ENCODE data around the gene IER2. TPM values are rescaled to one million over a fixed set of nuclear protein-coding genes. Genes with fewer than 3 reads are reported as not detected.
"Not testable (repeated sequence)": the region's sequence is repeated elsewhere in the genome, so short reads cannot be mapped to it uniquely, and the experiment has no call there.

The IER2 gene
- polyA plus RNA-seq, 1 donor = 250 TPM

DNA sequence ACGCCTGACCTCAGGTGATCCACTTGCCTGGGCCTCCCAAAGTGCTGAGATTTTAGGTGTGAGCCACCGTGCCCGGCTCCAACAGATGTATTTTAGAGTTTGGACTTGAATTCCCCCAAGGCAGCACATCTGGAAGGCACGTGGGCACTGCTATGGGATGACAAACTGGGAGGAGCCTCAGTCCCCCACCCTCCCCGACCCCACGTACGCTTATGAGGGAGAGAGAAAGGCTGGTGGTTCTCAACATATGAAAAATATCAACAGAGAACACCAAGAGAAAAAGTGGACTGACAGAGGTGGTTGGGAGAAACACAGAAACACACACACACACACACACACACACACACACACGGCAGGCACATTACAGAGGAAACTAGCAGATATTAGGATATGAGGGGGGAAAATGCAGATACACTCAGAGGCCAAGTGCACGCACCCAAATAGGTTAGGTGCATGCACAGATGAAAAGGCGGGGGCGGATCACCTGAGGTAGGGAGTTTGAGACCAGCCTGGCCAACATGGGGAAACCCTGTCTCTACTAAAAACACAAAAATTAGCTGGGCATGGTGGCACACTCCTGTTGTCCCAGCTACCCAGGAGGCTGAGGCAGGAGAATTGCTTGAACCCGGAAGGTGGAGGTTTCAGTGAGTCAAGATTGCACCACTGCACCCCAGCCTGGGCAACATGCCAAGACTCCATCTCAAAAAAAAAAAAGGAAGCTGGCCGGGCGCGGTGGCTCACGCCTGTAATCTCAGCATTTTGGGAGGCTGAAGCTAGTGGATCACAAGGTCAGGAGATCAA is 3.2 kb upstream of the IER2 start:
- H3K36me3 ChIP-seq (ENCODE audit: control insufficient read depth, insufficient read depth, low read length) = peaks cover 15% of the 10 kb centered on the region
- H3K9me3 ChIP-seq (ENCODE audit: control insufficient read depth, low read depth, low read length) = no peaks in the 10 kb centered on the region
- WGBS (ENCODE audit: insufficient coverage, low lambda C conversion rate) = 95% methylated on average over 4 of the region's 16 CpGs
- H3K27ac ChIP-seq (ENCODE audit: low read length) = no peak overlapping the region
- peaks cover 10% of the 10 kb centered on the region for H3K4me1 ChIP-seq (ENCODE audit: control insufficient read depth, insufficient read depth, low read length)
- H3K4me3 ChIP-seq (ENCODE audit: low read length) = no peak overlapping the region
- no peaks in the 10 kb centered on the region for H3K27me3 ChIP-seq (ENCODE audit: control insufficient read depth, insufficient read depth, low read length)
- no peak for DNase-seq

DNA sequence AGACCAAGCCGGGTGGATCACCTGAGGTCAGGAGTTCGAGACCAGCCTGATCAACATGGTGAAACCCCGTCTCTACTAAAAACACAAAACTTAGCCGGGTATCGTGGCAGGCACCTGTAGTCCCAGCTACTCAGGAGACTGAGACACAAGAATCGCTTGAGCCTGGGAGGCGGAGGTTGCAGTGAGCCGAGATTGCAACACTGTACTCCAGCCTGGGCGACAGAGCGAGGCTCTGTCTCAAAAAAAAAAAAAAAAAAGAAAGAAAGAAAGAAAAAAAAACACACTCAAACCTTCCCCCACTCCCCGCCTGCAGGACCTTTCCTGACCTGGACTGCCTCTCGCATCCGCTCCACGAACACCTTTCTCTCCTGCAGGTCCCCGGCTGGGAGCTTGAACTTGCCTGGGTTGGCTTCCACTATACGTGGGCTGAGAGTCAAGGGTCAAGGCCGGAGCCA is 1.0 kb upstream of the IER2 start:
- H3K27me3 ChIP-seq (ENCODE audit: control insufficient read depth, insufficient read depth, low read length) = not testable (repeated sequence)
- no CpG with 5 or more reads among the region's 17 CpGs for WGBS (ENCODE audit: insufficient coverage, low lambda C conversion rate)
- H3K27ac ChIP-seq (ENCODE audit: low read length) = peak overlapping the region; percentile 99

DNA sequence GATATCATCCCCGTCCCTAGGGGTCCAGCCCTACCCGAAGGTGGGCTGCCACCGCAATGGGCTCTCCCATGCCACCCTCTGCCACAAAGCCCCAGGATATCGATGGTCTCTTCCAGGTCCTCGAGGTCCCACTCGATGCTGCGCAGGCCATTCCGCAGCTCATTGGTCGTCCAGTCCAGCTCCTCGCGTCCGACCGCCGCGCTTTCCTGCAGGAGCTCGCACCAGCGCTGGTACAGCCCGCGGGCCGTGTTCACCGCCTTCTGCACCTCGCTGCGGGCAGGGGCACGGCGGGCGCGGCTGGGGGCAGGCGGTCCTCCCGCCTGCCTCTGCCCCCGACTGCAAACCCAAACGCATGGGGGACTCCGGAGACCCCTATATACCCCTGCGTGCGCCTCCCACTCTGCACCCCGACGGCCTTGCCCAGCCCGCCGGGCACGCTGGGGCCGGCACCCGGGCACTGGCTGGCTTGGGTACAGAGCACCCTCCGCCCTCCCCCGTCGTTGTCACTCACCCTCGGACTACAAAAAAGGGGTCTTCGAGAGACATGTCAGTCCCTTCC is 504 bp upstream of the IER2 start:
- Histone ChIP-seq H3K4me3 (ENCODE audit: low read length) (peak overlapping the region; percentile 99), H3K36me3 (ENCODE audit: control insufficient read depth, insufficient read depth, low read length) (peaks cover 7% of the 10 kb centered on the region), H3K27me3 (ENCODE audit: control insufficient read depth, insufficient read depth, low read length) (no peaks in the 10 kb centered on the region), H3K27ac (ENCODE audit: low read length) (peak overlapping the region; percentile 99), H3K9me3 (ENCODE audit: control insufficient read depth, low read depth, low read length) (no peaks in the 10 kb centered on the region), H3K4me1 (ENCODE audit: control insufficient read depth, insufficient read depth, low read length) (peaks cover 10% of the 10 kb centered on the region)
- no CpG with 5 or more reads among the region's 46 CpGs for WGBS (ENCODE audit: insufficient coverage, low lambda C conversion rate)
- DNase-seq = no peak

More for the DNA sequence above, 1.0 kb upstream of the IER2 start:
- Histone ChIP-seq H3K4me3 (ENCODE audit: low read length) (peak overlapping the region; percentile 99), H3K4me1 (ENCODE audit: control insufficient read depth, insufficient read depth, low read length) (peaks cover 10% of the 10 kb centered on the region)
- not testable (repeated sequence) for H3K9me3 ChIP-seq (ENCODE audit: control insufficient read depth, low read depth, low read length); H3K36me3 ChIP-seq (ENCODE audit: control insufficient read depth, insufficient read depth, low read length); DNase-seq

DNA sequence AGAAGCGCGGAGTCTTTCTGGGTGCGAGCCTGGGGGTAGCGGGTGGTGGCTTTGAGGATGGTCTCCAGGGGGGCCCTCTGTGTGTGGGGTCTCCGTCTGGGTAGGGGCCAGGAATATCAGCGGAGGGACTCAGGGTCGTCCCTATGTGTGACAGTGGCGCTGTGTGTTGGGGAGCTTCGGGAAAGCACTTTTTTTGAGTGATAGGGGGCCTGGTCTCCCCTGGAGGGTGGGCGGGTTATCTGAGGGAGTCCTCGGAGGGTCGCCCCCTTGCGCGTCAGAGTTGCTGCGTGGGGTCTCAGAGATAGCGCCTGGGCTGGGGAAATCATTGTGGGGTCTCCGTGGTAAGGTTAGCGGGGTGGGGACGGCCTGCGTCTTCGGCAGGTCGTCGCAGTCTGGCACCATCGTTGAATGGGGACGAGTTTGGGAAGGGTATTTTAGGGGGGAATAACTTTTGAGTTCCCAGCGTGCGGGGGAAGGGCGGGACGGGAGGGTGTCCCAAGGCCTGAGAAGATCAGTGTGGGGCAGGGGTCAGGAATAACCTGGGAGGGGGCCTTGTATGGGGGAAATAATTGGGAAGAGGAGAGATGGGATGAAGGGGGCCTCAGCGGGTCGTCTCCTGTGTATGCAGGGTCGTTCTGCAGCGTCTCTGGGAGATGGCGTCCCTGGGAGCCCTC is 857 bp downstream of the IER2 start:
- DNase-seq = no peak
- Histone ChIP-seq H3K27ac (ENCODE audit: low read length) (peak overlapping the region; percentile 99), H3K9me3 (ENCODE audit: control insufficient read depth, low read depth, low read length) (no peaks in the 10 kb centered on the region), H3K36me3 (ENCODE audit: control insufficient read depth, insufficient read depth, low read length) (peaks cover 2% of the 10 kb centered on the region), H3K27me3 (ENCODE audit: control insufficient read depth, insufficient read depth, low read length) (no peaks in the 10 kb centered on the region), H3K4me1 (ENCODE audit: control insufficient read depth, insufficient read depth, low read length) (peaks cover 19% of the 10 kb centered on the region), H3K4me3 (ENCODE audit: low read length) (peak overlapping the region; percentile 99)
- no CpG with 5 or more reads among the region's 34 CpGs for WGBS (ENCODE audit: insufficient coverage, low lambda C conversion rate)

DNA sequence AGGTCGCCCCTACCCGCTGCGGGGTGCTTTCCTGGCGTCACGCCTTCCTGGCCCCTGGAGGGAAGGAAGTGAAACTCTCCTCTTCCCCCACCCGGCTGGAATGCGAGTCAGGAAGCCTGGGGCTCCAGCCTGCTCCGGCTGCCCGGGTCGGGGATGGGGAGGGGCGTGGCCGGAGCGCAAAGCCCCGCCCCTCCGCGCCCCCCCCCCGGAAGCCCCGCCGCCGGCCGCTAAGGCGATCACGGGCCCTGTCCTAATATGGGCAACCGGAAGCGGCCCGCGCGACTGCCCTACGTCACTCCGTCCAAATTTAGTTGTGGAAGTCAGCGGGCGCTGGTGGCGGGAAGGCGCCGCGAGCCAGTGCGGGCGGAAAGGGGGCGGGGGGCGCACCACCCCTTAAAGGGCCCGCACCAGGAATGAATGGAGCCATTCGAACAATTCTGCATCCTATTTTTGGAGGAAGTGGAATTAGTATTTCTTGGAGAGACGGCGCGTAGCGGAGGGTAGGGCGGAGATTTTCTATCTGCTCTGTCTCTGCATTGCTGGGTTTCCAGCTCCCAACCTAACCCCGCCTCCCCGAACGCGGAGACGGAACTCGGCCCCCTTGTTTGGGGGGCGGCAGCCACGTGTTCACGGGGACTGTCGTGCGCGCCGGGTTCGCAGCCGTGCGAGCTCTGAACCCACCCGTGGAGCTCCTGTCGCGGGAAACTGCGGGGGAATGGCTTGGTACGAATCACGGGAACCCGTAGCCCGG is 1.6 kb downstream of the IER2 start:
- H3K36me3 ChIP-seq (ENCODE audit: control insufficient read depth, insufficient read depth, low read length) = peaks cover 2% of the 10 kb centered on the region
- H3K4me3 ChIP-seq (ENCODE audit: low read length) = peak overlapping the region; percentile 99
- no peaks in the 10 kb centered on the region for H3K9me3 ChIP-seq (ENCODE audit: control insufficient read depth, low read depth, low read length)
- peak; percentile 97 to 98 for DNase-seq
- H3K27ac ChIP-seq (ENCODE audit: low read length) = peak overlapping the region; percentile 100
- H3K4me1 ChIP-seq (ENCODE audit: control insufficient read depth, insufficient read depth, low read length) = peaks cover 23% of the 10 kb centered on the region
- no CpG with 5 or more reads among the region's 71 CpGs for WGBS (ENCODE audit: insufficient coverage, low lambda C conversion rate)
- H3K27me3 ChIP-seq (ENCODE audit: control insufficient read depth, insufficient read depth, low read length) = no peaks in the 10 kb centered on the region

DNA sequence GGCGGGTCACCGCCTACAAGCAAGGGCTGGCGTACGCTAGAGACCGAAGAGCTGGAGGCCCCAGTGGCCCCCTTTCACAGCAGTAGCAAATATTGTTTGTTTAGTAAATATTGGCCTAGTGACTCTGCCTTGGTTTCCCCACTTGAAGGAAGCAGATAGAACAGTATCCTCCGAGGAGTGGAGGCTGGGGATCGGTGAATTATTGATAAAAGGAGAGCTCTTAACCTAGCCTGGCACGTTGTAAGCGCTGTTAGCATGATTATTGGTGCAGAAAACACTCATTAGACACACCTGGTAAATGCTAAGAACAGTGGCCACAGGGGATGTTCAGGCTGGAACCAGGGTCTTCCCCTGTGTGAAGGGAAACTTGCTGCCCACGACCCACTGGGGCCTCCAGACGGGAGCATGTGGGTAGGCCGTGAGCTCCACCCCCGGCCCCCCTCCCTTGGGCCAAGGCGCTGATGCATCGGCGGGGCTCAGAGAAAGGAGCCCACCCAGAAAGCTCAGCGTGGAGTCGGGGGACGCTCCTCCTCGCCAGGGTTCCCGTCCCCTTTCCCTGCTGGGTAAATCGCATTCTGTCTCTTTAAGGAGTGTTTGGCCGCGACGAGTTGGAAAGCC is 2.3 kb downstream of the IER2 start:
- no CpG with 5 or more reads among the region's 25 CpGs for WGBS (ENCODE audit: insufficient coverage, low lambda C conversion rate)
- no peak for DNase-seq

DNA sequence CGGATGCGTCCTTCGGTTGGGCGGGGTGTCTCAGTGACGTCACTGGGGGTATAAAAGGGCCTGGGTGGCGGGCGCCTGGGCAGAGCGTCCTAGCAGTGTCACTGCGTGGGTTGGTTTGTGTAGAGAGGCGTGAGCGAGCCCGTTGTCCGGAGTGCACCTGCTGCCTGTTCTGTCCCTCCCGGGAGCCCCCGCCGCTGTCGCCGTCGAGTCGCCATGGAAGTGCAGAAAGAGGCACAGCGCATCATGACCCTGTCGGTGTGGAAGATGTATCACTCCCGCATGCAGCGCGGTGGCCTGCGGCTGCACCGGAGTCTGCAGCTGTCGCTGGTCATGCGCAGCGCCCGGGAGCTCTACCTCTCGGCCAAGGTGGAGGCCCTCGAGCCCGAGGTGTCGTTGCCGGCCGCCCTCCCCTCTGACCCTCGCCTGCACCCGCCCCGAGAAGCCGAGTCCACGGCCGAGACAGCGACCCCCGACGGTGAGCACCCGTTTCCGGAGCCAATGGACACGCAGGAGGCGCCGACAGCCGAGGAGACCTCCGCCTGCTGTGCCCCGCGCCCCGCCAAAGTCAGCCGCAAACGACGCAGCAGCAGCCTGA is 2.9 kb downstream of the IER2 start:
- H3K27me3 ChIP-seq (ENCODE audit: control insufficient read depth, insufficient read depth, low read length) = no peaks in the 10 kb centered on the region
- H3K36me3 ChIP-seq (ENCODE audit: control insufficient read depth, insufficient read depth, low read length) = peaks cover 2% of the 10 kb centered on the region
- no CpG with 5 or more reads among the region's 59 CpGs for WGBS (ENCODE audit: insufficient coverage, low lambda C conversion rate)
- DNase-seq = peak; percentile 97 to 98
- no peaks in the 10 kb centered on the region for H3K9me3 ChIP-seq (ENCODE audit: control insufficient read depth, low read depth, low read length)
- peak overlapping the region; percentile 100 for H3K27ac ChIP-seq (ENCODE audit: low read length)
- H3K4me1 ChIP-seq (ENCODE audit: control insufficient read depth, insufficient read depth, low read length) = peaks cover 24% of the 10 kb centered on the region
- peak overlapping the region; percentile 96 for H3K4me3 ChIP-seq (ENCODE audit: low read length)

More for the DNA sequence above, 2.3 kb downstream of the IER2 start:
- H3K9me3 ChIP-seq (ENCODE audit: control insufficient read depth, low read depth, low read length) = no peaks in the 10 kb centered on the region
- no peaks in the 10 kb centered on the region for H3K27me3 ChIP-seq (ENCODE audit: control insufficient read depth, insufficient read depth, low read length)
- peaks cover 2% of the 10 kb centered on the region for H3K36me3 ChIP-seq (ENCODE audit: control insufficient read depth, insufficient read depth, low read length)
- H3K4me1 ChIP-seq (ENCODE audit: control insufficient read depth, insufficient read depth, low read length) = peaks cover 24% of the 10 kb centered on the region
- H3K4me3 ChIP-seq (ENCODE audit: low read length) = peak overlapping the region; percentile 96
- peak overlapping the region; percentile 100 for H3K27ac ChIP-seq (ENCODE audit: low read length)

DNA sequence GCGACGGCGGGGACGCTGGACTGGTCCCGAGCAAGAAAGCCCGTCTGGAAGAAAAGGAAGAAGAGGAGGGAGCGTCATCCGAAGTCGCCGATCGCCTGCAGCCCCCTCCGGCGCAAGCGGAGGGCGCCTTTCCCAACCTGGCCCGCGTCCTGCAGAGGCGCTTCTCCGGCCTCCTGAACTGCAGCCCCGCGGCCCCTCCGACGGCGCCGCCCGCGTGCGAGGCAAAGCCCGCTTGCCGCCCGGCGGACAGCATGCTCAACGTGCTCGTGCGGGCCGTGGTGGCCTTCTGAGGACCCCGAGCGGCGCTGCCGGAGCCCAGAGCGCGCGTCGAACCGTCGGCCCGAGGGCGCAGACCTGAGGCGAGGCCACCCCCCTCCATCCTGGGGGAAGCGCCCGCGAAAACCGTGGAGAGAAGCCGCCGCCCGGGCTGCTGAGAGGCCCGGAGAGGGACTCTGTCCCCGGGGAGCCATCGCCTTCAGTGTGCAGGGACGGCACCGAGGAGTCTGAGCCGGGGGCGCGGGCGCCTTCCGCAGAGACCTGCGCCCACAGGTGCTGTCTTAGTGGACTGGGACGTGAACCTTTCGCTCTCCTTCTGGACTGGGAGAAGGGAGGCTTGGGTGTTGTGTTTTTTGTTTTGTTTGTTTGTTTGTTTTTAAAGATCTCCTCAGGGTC is 3.5 kb downstream of the IER2 start:
- DNase-seq = no peak
- Histone ChIP-seq H3K4me3 (ENCODE audit: low read length) (peak overlapping the region; percentile 96), H3K27me3 (ENCODE audit: control insufficient read depth, insufficient read depth, low read length) (no peaks in the 10 kb centered on the region), H3K9me3 (ENCODE audit: control insufficient read depth, low read depth, low read length) (no peaks in the 10 kb centered on the region), H3K4me1 (ENCODE audit: control insufficient read depth, insufficient read depth, low read length) (peaks cover 23% of the 10 kb centered on the region), H3K36me3 (ENCODE audit: control insufficient read depth, insufficient read depth, low read length) (peaks cover 2% of the 10 kb centered on the region), H3K27ac (ENCODE audit: low read length) (peak overlapping the region; percentile 100)
- no CpG with 5 or more reads among the region's 69 CpGs for WGBS (ENCODE audit: insufficient coverage, low lambda C conversion rate)

DNA sequence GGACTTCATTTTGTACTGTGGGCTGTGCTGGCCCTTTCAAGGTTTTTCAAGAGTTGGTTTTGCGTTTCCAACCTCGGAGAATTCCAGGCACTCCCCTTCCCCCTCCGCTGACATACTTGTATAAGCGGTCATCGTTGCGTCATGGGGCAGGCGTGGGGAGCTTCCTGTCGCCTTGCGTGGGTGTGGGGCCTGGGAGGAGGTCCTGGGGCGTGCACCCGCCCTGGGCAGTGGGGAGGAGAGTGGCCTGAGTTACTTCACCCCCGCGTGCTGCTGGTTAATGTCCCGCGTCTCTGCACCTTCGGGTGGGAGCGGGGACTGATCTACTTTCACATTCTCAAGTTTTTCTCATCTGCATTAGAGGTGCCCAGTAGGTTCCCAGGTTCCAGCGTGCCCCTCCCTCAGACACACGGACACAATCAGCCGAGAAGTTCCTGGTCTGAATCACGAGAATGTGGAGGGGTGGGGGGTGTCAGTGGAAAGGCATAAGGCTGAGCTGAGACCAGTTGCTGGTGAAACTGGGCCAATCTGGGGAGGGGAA is 4.1 kb downstream of the IER2 start:
- peaks cover 2% of the 10 kb centered on the region for H3K36me3 ChIP-seq (ENCODE audit: control insufficient read depth, insufficient read depth, low read length)
- no peaks in the 10 kb centered on the region for H3K27me3 ChIP-seq (ENCODE audit: control insufficient read depth, insufficient read depth, low read length)
- peak overlapping the region; percentile 100 for H3K27ac ChIP-seq (ENCODE audit: low read length)
- no CpG with 5 or more reads among the region's 21 CpGs for WGBS (ENCODE audit: insufficient coverage, low lambda C conversion rate)
- peak overlapping the region; percentile 96 for H3K4me3 ChIP-seq (ENCODE audit: low read length)
- DNase-seq = peak; percentile 88
- no peaks in the 10 kb centered on the region for H3K9me3 ChIP-seq (ENCODE audit: control insufficient read depth, low read depth, low read length)
- H3K4me1 ChIP-seq (ENCODE audit: control insufficient read depth, insufficient read depth, low read length) = peaks cover 18% of the 10 kb centered on the region
